Motor neuron (in vitro differentiated cells): Measurements from ENCODE around the gene UROC1. TPM values are rescaled to one million over a fixed set of nuclear protein-coding genes. Genes with fewer than 3 reads are reported as not detected.

Experiments used
- ATAC-seq, 8 experiments: fragments of 200-7000 bp; cut with Tn5 transposase; replicated peaks in 6 of 8; 2 replicates each; pipeline ENCODE4 v1.8.0; 2021; ENCODE audit warnings: mild to moderate bottlenecking in 8 of 8, moderate library complexity in 8 of 8
- H3K27ac ChIP-seq, 2 donors: fragments of 250-450 bp; sonication (Bioruptor Pico); 2 replicates each; pipeline ENCODE4 v1.9.0; 2021; ENCODE audit warnings: antibody characterized with exemption in 2 of 2, mild to moderate bottlenecking in 2 of 2, moderate library complexity in 1 of 2
- H3K4me1 ChIP-seq, 2 donors: fragments of 250-450 bp; sonication (Bioruptor Pico); replicated peaks in 1 of 2; 2 replicates each; pipeline ENCODE4 v1.6.1; 2021; ENCODE audit warnings: antibody characterized with exemption in 2 of 2, mild to moderate bottlenecking in 2 of 2, moderate library complexity in 1 of 2
- H3K4me3 ChIP-seq, 5 donors: fragments of 250-450 bp; sonication (Bioruptor Pico); 2 replicates each; pipeline ENCODE4 v1.9.0; 2021; ENCODE audit warnings: antibody characterized with exemption in 5 of 5, mild to moderate bottlenecking in 5 of 5, moderate library complexity in 4 of 5
- WGBS, 10 experiments: fragments of 450-650 bp; shearing (Covaris generic); methylation state at CpG; one replicate each; pipeline ENCODE4 v1.0.0; 2022; 5-methylcytosine and 5-hydroxymethylcytosine counted together
- in situ Hi-C, 9 experiments: fragments of 400-800 bp; cut with MboI; loops; one replicate each; pipeline ENCODE4 v1.15.0; 2021; ENCODE audit warnings: low sequenced_read_pairs in 9 of 9, low pct_unique_long_range_greater_than_20kb in 2 of 9; ENCODE audit not compliant: unreplicated experiment in 9 of 9
- total RNA-seq, 8 experiments: library from RNA; unstranded; fragments of 300-600 nt; gene quantifications; 2 replicates each; pipeline versions ENCODE4 v1.2.3 to v1.2.4, GENCODE V29; 2022

Gene UROC1
- total RNA-seq, 8 experiments from 2014 or later, result 0.04 to 0.38 (median 0.10) TPM; not detected in 2

- peaks cover 24 to 31% of the 10 kb centered on the region in 2 donors for H3K4me1 ChIP-seq
- no peak overlapping the region for H3K27ac ChIP-seq
- 28 to 100% (median 83%) methylated on average over 1 to 8 of the region's 8 CpGs; no CpG with 5 or more reads in 1 of the 10 experiments for WGBS, 10 experiments
- in situ Hi-C loops, result no loop called here
- no peak for ATAC-seq
- no peak overlapping the region for H3K4me3 ChIP-seq
Observed at GRCh38 chr3:126480861-126481260, 36.7 kb downstream of the UROC1 start.

DNA sequence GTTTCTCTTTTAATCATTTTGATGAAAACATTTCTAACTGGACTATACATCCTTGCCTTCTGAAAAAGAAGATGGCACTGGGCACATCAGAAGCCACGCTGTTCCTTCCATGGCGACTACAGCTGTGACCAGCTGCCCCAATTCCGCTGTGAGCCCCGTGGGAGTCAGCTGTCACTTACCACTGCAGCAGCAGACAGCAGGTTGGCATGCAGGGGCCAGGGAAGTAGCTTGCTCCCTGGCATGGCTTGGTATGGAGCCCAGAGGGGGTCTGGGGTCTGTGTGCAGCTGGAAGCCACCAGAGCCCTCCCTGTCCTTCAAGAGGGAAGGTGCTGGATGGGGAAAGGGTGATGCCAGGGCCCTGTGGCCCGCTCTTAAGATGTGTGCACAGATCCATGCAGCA lies 37.4 kb downstream of the UROC1 start:
- in situ Hi-C loops, result no loop called here
- WGBS, 10 experiments, result 33 to 100% (median 88%) methylated on average over 1 to 5 of the region's 5 CpGs; no CpG with 5 or more reads in 4 of the 10 experiments
- H3K4me3 ChIP-seq, result no peak overlapping the region
- H3K4me1 ChIP-seq, result peaks cover 17 to 24% of the 10 kb centered on the region in 2 donors
- no peak overlapping the region for H3K27ac ChIP-seq
- ATAC-seq, result no peak

DNA sequence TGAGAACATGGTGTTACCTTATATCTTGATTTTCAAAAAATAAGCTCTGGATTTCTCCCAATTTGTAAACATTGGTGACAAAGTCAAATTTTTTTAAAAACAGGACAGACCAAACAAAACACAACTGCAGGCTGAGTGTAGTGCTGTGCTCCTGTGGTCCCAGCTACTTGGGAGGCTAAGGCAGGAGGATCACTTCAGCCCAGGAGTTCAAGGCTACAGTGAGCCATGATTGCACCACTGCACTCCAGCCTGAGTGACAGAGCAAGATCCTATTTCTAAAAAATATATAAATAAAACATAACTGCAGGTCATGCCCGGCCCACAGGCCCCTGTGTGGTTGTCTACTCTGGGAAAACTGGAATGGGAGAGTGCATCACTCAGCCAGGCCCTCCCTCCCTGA lies 37.9 kb downstream of the UROC1 start:
- WGBS, 10 experiments, result 0 to 100% (median 100%) methylated on average over 1 of the region's 1 CpG; no CpG with 5 or more reads in 5 of the 10 experiments
- Histone ChIP-seq H3K27ac (no peak overlapping the region), H3K4me1 (peaks cover 12 to 18% of the 10 kb centered on the region in 2 donors), H3K4me3 (no peak overlapping the region)
- in situ Hi-C loops, result no loop called here
- no peak for ATAC-seq

- in situ Hi-C loops, result no loop called here
- WGBS, 10 experiments, result 73 to 100% (median 91%) methylated on average over 2 to 13 of the region's 14 CpGs
- no peak overlapping the region for H3K27ac ChIP-seq
- peaks cover 13 to 21% of the 10 kb centered on the region in 2 donors for H3K4me1 ChIP-seq
- no peak for ATAC-seq
- no peak overlapping the region for H3K4me3 ChIP-seq
Observed at GRCh38 chr3:126478581-126479310, 38.8 kb downstream of the UROC1 start.

- H3K27ac ChIP-seq, result no peak overlapping the region
- WGBS, 10 experiments, result 13 to 80% (median 56%) methylated on average over 1 to 2 of the region's 4 CpGs; no CpG with 5 or more reads in 5 of the 10 experiments
- no peak overlapping the region for H3K4me3 ChIP-seq
- in situ Hi-C loops, result no loop called here
- H3K4me1 ChIP-seq, result peaks cover 31 to 38% of the 10 kb centered on the region in 2 donors
- no peak for ATAC-seq
Observed at GRCh38 chr3:126477061-126477380, 40.6 kb downstream of the UROC1 start.

DNA sequence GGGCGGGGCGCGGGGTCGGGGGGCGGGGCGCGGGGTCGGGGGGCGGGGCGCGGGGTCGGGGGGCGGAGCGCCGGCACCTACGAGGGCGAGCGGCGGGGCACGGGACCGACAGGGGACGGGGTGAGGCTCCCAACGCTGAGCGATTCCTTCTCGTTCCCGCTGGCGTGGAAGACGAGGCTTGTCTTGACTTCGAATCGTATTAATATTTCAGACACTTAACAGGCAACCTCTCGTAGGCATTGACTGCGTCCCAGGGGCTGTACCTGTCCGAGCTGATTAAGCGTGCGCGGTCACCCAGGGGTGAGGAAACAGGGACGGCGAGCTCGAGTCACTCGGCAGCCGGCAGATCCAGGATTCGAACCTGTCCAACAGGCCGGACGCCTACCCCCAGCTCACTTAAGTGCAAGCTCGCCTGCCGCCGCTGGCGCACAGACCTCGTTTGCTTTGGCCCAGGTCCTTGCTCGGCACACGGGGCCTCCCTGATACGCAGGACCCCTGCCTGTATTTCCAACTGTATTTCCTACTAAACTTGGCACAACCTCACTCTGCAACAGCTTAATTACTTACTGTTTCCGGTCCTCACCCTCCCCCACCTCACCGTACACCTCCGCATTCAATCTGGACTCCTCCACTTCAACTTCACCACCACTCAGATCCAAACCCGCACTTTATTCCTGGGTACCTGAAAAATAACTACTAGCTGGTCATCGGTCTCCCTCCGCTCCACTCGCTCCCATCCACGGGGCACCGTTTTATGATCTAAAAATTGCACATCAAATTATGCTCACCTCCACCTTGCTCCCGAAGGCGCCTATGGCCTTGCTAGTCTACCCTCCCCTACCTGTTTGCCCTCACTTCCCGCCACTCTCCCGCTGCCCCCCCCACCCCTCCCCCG lies 41.2 kb downstream of the UROC1 start:
- peaks cover 35 to 38% of the 10 kb centered on the region in 2 donors for H3K4me1 ChIP-seq
- in situ Hi-C loops, result no loop called here
- peak overlapping the region; percentile 47 to 99 (median 95) for H3K4me3 ChIP-seq
- 0 to 100% (median 37%) methylated on average over 1 to 17 of the region's 66 CpGs; no CpG with 5 or more reads in 1 of the 10 experiments for WGBS, 10 experiments
- peak overlapping the region; percentile 51 to 80 for H3K27ac ChIP-seq
- peak; percentile 3 to 59 (median 40) for ATAC-seq

DNA sequence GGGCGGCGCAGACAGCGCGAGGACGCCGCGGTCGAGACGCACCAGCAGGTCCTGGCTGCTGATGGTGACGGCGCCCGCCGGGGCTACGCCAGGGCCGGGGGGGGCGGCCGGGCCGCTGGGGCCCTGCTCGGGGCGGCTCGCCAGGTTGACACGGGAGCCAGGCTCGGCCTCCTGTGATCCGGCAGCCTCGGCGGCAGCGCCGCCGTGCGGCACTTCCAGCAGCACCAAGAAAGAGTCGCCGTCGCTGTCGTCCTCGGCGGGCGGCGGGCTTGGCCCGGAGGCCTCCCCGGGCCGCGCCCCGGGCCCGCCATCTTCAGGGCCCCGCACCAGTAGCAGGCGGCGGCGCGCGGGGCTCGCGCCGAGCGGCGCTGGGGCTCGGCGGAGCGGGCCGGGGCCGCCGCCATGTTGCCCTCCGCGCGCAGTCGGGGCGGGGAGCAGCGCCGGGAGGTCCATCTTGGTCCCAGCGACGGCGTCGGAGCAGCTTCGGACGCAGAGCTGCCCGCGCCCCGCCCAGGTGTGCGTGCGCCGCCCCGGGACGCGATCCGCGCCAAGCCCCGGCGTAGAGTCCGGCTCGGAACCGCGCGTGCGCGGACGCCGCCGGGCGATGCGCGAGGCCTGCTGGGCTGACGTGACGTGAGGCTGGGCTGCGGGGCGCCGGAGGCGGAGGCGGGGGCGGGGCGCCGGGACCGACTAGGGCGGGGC lies 42.0 kb downstream of the UROC1 start, which contains the start of gene ZXDC:
ZXDC (minus strand) TSS at position 479 of the 702 bp plus-strand sequence; CDS start at position 453, 26 bp downstream.
- WGBS, 10 experiments, result 0% methylated on average over 12 of the region's 112 CpGs; no CpG with 5 or more reads in 9 of the 10 experiments
- peak within 1 kb of the TSS; percentile 96 for H3K27ac ChIP-seq
- peak; percentile 63 to 89 (median 82) for ATAC-seq
- in situ Hi-C loops, result no loop called here
- peaks cover 31 to 33% of the 10 kb centered on the region in 2 donors for H3K4me1 ChIP-seq
- peak within 1 kb of the TSS; percentile 65 to 99 (median 95) for H3K4me3 ChIP-seq

DNA sequence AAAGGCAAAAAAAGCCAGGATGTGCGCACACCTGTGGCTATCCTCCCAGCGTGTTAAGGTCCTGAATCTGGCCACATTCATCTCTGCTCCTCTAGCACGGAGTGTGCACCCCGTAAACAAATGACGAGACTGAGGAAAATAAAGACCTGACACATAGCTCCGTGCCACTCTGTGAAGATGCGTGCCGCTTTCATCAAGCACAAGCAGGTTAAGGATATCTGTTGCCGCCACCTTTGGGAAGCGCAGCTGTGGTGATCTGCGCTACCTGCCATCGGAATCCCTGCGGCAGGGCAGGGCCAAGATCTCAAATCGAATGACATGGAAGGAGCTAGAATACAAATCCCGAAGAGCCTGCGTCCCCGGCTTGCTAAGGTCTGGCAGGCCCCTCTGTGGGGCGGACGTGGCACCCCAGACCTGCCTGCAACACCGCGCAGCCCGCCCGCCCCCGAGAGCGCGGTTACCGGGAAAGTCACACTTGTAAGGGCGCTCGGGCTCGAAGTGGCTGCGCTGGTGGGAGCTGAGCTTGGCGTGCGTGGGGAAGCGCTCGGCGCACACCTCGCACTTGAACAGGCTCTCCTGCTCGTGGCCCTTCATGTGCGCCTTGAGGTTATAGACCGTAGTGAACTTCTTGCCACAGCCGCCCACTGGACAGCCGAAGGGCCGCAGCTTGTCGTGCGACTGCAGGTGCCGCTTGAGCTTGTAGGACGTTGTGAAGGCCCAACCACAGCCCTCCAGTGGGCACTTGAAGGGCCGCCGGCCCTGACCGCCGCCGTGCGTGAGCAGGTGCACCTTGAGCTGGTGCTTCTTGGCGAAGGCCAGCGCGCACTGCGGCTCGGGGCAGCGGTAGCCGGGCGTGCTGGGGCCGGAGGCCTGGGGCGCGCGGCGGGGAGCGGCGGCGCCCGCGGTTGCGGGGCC lies 42.8 kb downstream of the UROC1 start:
- Histone ChIP-seq H3K4me3 (peak overlapping the region; percentile 65 to 99 (median 95)), H3K27ac (peak overlapping the region; percentile 96), H3K4me1 (peaks cover 31 to 33% of the 10 kb centered on the region in 2 donors)
- WGBS, 10 experiments, result 2 to 46% (median 18%) methylated on average over 2 to 12 of the region's 72 CpGs; no CpG with 5 or more reads in 2 of the 10 experiments
- in situ Hi-C loops, result no loop called here
- ATAC-seq, result peak in 5 of 8 experiments; percentile 2 to 10 (median 8)

DNA sequence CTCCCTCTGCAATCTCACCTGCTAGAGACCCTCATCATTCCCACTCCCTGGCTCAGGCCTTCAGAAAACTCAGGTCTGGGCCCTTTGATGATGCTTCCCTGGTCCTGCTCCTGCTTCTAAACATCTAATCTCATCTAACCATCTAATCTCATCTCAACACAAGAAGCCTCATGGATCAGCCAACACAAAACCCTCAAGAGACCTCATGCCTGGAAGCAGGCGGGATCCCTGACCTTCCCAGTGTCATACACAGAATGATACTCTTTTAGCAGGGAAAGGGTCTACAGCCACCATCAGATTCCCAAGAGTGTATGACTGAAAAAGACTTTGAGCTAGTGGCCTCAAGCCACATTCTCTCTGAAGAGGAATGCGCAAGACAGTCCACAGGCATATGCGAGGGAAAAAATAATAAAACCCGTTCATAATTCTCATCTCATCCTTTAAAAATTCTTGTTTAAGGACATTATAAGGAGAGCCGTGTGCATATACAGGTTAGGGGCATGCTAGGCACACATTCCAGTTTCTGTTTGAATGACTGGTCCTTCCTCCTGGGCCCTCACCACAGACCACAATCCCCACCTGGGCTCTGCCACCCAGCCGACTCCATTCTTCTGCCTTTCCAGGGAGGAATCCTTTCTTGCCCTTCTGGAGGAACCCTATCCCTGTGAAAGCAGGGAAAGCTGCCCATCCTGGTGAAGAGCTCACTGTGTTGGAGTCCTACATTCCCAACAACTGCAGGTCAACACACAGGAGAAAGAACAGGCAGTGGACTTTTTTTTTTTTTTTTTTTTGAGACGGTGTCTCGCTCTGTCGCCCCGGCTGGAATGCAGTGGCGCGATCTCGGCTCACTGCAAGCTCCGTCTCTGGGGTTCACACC lies 44.0 kb downstream of the UROC1 start:
- Histone ChIP-seq H3K4me1 (peaks cover 31 to 33% of the 10 kb centered on the region in 2 donors), H3K27ac (no peak overlapping the region), H3K4me3 (peak overlapping the region; percentile 65 to 99 (median 95))
- ATAC-seq, result no peak
- WGBS, 10 experiments, result 20 to 94% (median 77%) methylated on average over 1 to 5 of the region's 14 CpGs; no CpG with 5 or more reads in 1 of the 10 experiments
- in situ Hi-C loops, result no loop called here

GRCh38 chr3:126472277-126473006 lies 45.1 kb downstream of the UROC1 start:
- Histone ChIP-seq H3K4me1 (peaks cover 31 to 33% of the 10 kb centered on the region in 2 donors), H3K27ac (no peak overlapping the region), H3K4me3 (peak overlapping the region; percentile 11 to 99 (median 95))
- WGBS, 10 experiments, result 12 to 87% (median 61%) methylated on average over 2 to 8 of the region's 8 CpGs
- peak; percentile 3 to 60 (median 32) for ATAC-seq
- in situ Hi-C loops, result no loop called here

DNA sequence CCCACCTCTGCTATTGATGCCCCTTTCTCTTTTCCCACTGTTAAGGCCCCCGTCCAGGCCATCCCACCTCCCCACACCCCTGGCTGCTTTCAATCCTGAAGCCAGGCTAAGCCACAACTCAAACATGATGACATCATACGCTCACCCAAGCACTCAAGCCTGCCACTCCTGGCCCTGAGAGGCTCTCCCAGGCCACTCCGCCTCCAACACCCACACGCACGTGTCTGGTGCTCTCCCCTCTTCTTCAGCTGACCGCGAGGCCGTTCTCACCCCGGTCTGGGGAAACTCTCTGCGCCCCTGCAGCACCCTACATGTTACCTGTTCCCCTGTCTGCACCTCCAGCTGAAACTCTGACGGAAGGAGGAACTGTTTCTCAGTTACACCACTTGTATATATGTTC lies 48.1 kb downstream of the UROC1 start:
- WGBS, 10 experiments, result 80 to 100% (median 94%) methylated on average over 1 to 5 of the region's 11 CpGs; no CpG with 5 or more reads in 5 of the 10 experiments
- no peak overlapping the region for H3K4me3 ChIP-seq
- H3K27ac ChIP-seq, result no peak overlapping the region
- ATAC-seq, result no peak
- in situ Hi-C loops, result no loop called here
- peaks cover 28 to 31% of the 10 kb centered on the region in 2 donors for H3K4me1 ChIP-seq
